GM12872 (cell line): ENCODE data around the gene CKAP5.

ENCODE experiments used
- TF ChIP-seq, protein P1 (sequence below): IDR thresholded peaks from 3 replicates; pipeline ENCODE4 v1.5.1; 2011; ENCODE audit warnings: low read depth, mild to moderate bottlenecking, low read length, moderate library complexity; ENCODE audit not compliant: insufficient read depth

The CKAP5 gene

DNA sequence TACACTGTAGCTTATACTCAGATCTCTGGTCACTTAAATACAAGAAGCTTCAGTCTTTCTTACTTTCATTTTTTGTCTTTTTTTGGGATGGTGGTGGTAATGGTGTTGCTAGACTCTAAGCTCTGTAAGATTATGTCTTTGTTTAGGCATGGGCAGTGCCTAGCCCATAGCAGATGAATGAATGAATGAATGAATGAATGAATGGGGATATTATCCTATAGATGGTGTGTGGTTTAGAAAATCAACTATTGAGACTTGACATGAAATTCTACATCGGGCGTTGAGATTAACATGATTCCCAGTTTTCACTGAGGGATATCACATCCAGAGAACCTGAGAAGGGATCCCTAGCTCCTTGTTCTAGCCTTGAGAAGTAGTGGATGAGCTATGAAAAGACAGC is 9.8 kb upstream of the CKAP5 start:
- TF ChIP-seq, protein P1, sequence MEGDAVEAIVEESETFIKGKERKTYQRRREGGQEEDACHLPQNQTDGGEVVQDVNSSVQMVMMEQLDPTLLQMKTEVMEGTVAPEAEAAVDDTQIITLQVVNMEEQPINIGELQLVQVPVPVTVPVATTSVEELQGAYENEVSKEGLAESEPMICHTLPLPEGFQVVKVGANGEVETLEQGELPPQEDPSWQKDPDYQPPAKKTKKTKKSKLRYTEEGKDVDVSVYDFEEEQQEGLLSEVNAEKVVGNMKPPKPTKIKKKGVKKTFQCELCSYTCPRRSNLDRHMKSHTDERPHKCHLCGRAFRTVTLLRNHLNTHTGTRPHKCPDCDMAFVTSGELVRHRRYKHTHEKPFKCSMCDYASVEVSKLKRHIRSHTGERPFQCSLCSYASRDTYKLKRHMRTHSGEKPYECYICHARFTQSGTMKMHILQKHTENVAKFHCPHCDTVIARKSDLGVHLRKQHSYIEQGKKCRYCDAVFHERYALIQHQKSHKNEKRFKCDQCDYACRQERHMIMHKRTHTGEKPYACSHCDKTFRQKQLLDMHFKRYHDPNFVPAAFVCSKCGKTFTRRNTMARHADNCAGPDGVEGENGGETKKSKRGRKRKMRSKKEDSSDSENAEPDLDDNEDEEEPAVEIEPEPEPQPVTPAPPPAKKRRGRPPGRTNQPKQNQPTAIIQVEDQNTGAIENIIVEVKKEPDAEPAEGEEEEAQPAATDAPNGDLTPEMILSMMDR: no peak

DNA sequence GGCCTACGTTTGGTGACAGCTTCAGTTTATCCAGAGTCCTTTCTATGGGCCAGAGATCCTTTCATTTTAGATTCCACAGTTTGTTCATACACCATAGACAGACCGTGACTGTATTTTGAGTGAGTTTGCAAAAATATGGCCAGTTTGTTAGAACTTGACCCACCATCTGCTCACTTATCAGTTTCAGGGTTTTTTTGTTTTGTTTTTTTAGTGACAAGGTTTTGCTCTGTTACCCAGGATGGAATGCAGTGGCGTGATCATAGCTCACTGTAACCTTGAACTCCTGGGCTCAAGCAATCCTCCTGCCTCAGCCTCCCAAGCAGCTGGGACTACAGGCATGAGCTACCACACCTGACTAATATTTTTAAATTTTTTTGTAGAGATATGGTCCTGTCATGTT is 9.1 kb upstream of the CKAP5 start:
- TF ChIP-seq, protein P1: no peak

DNA sequence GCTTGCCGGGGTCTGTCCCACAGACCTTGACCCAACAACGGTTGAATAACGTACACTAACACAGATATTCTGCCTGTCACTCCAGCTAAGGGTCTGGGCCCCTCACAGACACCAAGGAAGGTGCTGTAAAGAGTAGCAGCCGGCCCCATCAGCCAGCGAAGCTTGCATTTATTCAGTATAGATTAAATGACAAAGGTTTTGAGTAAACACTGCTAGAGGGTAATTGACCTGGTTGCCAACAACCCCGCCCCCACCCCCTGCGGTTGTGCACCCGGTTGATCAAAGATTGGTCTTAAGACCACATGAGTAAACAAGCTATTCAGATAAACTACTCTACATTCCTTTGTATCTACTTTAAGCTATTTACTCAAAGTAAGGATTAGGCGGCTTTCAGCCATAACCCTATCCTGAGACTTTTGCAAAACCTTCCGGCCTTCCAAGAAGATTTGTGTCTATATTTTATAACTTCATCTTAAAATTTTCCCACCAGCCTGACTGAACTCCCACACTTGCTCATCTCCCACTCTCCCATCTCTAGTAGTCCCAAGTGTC is 4.8 kb upstream of the CKAP5 start:
- TF ChIP-seq, protein P1: no peak

DNA sequence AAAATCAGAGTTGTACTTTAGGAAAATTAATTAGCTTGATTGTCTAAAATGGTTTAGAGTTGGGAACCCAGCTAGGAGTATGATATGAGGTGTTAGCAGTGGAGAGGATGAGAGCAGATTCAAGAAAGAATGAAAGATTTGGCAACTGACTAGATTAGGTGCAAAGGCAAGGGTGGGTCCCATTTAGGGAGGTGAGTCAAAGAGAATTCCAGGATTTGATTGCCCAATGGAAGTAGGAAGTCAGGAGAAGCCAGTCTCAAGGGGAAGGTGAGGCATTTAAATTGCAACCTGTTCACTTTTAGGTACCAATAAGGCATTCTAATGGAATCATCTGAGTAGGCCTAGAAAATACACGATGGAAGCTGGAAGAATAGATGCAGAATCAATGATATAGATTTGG is 3.6 kb upstream of the CKAP5 start:
- TF ChIP-seq, protein P1: no peak

DNA sequence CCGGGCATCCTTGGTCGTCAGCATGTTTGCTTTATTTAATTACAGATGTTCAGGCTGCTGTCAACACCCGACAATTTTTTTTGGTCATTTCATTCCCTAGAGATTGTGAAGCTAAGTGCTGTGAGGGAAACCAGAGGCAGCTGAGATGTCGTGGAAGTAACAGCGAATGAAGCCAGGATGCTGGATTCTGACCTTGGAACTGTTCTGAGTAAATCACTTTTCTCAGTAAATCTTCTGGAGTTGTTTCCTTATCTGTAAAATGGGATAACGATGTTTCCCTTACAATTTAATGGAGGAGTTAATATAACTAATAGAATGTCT is 390 bp upstream of the CKAP5 start:
- TF ChIP-seq, protein P1: no peak

DNA sequence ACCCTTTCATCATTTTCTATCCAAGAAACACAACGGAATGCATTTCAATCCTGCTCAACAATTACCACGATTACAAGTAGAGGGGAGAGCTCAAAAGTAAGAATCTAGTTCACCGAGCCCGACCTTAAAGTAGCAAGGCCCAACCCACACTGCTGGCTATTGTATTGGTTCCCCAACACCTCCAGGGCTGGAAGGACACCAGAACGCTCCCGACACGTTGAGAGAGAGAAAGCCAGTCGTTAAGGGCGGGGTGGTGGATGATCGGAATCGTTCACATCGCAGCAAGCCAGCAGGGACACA is 690 bp downstream of the CKAP5 start:
- TF ChIP-seq, protein P1: no peak

DNA sequence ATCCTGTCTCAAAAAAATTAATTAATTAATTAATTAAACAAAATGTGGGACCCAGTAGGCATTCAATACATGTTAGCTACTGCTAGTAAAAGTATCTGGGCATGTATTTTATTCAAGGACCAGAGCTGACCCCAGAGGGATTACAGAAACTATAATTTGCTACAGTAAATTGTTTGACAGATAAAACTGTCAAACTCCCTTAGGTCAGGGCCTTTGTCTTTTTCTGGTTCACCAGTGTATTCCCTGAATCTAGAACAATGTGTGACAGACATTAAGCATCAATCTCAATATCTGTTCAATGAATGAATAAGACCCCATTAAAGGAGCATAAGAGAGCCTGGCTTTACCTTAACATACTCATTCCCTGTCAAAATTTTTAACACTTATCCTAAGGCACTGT is 6.0 kb downstream of the CKAP5 start:
- TF ChIP-seq, protein P1: no peak

DNA sequence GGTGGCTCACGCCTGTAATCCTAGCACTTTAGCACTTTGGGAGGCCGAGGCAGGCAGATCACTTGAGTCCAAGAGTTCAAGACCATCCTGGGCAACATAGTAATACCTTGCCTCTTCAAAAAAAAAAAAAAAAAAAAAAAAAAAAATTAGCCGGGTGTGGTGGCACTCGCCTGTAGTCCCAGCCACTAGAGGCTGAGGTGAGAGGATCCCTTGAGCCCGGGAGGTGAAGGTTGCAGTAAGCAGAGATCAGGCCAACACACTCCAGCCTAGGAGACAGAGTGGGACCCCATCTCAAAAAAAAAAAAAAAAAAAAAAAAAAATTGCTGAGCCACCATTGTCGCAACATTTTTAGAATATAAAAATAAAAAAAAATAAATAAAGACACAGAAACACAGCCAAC is 7.6 kb downstream of the CKAP5 start:
- TF ChIP-seq, protein P1: no peak
